Measurements from ENCODE around the gene NOC3L. TPM values are rescaled to one million over a fixed set of nuclear protein-coding genes. Genes with fewer than 3 reads are reported as not detected.

Gene NOC3L
- total RNA-seq, 2 donors from 2014 or later, result 18.8 to 22.2 TPM

DNA sequence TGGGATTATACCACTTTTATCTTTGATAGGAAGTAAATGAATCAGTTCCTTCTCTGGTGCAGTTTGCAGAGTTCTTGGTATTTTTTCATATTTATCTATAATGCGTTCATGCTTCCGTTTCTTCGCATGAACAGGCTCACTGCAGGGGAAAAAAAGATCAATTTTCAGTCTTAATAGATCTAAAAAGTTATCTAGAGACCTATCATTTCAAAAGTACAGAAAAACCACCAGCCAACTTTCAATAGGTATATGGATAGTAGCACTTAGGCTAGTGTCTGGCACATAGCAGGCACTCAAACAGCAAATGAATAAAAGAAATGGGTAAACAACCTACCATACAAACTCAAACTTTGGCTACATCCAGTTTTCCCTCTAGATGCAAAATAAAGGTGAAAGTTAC lies 5.5 kb downstream of the NOC3L start:
- H3K9me3 Mint-ChIP-seq, result no peaks in the 10 kb centered on the region
- TF ChIP-seq, protein P1, sequence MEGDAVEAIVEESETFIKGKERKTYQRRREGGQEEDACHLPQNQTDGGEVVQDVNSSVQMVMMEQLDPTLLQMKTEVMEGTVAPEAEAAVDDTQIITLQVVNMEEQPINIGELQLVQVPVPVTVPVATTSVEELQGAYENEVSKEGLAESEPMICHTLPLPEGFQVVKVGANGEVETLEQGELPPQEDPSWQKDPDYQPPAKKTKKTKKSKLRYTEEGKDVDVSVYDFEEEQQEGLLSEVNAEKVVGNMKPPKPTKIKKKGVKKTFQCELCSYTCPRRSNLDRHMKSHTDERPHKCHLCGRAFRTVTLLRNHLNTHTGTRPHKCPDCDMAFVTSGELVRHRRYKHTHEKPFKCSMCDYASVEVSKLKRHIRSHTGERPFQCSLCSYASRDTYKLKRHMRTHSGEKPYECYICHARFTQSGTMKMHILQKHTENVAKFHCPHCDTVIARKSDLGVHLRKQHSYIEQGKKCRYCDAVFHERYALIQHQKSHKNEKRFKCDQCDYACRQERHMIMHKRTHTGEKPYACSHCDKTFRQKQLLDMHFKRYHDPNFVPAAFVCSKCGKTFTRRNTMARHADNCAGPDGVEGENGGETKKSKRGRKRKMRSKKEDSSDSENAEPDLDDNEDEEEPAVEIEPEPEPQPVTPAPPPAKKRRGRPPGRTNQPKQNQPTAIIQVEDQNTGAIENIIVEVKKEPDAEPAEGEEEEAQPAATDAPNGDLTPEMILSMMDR (conservative IDR thresholded peaks at IDR 0.05), result no peak
- no peak overlapping the region for H3K4me3 Mint-ChIP-seq
- Histone ChIP-seq H3K9ac (ENCODE audit: extremely low read depth, low read length, poor library complexity, severe bottlenecking) (no peak overlapping the region), H3K4me3 (ENCODE audit: low read length) (no peak overlapping the region), H3K27ac (ENCODE audit: low read depth, low read length) (no peak overlapping the region), H3K4me1 (ENCODE audit: control insufficient read depth, insufficient read depth, low read length) (no peaks in the 10 kb centered on the region), H3K36me3 (ENCODE audit: control insufficient read depth, insufficient read depth, low read length) (peaks cover 79% of the 10 kb centered on the region), H3K9me3 (ENCODE audit: control insufficient read depth, low read length) (no peaks in the 10 kb centered on the region), H3K27me3 (ENCODE audit: control insufficient read depth, insufficient read depth, low read length, poor library complexity, severe bottlenecking) (no peaks in the 10 kb centered on the region)
- peaks cover 56% of the 10 kb centered on the region for H3K36me3 Mint-ChIP-seq (ENCODE audit: low read depth)
- WGBS, 2 experiments (ENCODE audit: insufficient coverage in 1 of 2, insufficient read length in 1 of 2), result 94 to 95% methylated on average over 3 of the region's 3 CpGs
- H3K27me3 Mint-ChIP-seq (ENCODE audit: insufficient read depth), result no peaks in the 10 kb centered on the region
- no peak overlapping the region for H3K27ac Mint-ChIP-seq
- peaks cover 6% of the 10 kb centered on the region for H3K4me1 Mint-ChIP-seq
- no peak for DNase-seq

DNA sequence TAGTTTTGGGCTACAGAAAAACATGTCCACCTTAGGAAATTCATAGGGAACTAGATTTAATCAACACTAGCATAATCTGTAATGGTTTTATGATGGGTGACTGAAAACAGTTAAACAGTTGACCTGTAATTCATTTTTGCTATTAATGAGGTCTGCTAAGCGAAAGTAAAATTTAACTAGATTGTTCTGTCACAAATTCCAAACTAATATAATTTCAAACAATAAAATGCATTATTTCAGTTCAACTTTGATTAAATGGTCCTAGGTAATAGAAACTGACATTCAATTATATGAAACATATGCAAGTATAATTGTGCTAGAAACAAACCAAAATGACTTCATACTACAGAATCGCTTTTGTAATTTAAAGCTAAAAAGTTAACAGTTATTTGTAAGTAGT lies 6.9 kb downstream of the NOC3L start:
- Mint-ChIP-seq H3K4me1 (no peaks in the 10 kb centered on the region), H3K27ac (no peak overlapping the region), H3K36me3 (ENCODE audit: low read depth) (peaks cover 61% of the 10 kb centered on the region), H3K9me3 (no peaks in the 10 kb centered on the region), H3K4me3 (no peak overlapping the region), H3K27me3 (ENCODE audit: insufficient read depth) (no peaks in the 10 kb centered on the region)
- H3K27me3 ChIP-seq (ENCODE audit: control insufficient read depth, insufficient read depth, low read length, poor library complexity, severe bottlenecking), result no peaks in the 10 kb centered on the region
- peaks cover 87% of the 10 kb centered on the region for H3K36me3 ChIP-seq (ENCODE audit: control insufficient read depth, insufficient read depth, low read length)
- no peak overlapping the region for H3K27ac ChIP-seq (ENCODE audit: low read depth, low read length)
- no peak overlapping the region for H3K4me3 ChIP-seq (ENCODE audit: low read length)
- TF ChIP-seq, protein P1 (conservative IDR thresholded peaks at IDR 0.05), result no peak
- H3K4me1 ChIP-seq (ENCODE audit: control insufficient read depth, insufficient read depth, low read length), result no peaks in the 10 kb centered on the region
- WGBS, 2 experiments (ENCODE audit: insufficient coverage in 1 of 2, insufficient read length in 1 of 2), result no CpG with 5 or more reads among the region's 2 CpGs
- DNase-seq, result no peak
- H3K9me3 ChIP-seq (ENCODE audit: control insufficient read depth, low read length), result no peaks in the 10 kb centered on the region
- H3K9ac ChIP-seq (ENCODE audit: extremely low read depth, low read length, poor library complexity, severe bottlenecking), result no peak overlapping the region

GRCh38 chr10:94353336-94353735 lies 9.4 kb downstream of the NOC3L start:
- H3K27ac ChIP-seq (ENCODE audit: low read depth, low read length), result no peak overlapping the region
- H3K9ac ChIP-seq (ENCODE audit: extremely low read depth, low read length, poor library complexity, severe bottlenecking), result no peak overlapping the region
- H3K36me3 ChIP-seq (ENCODE audit: control insufficient read depth, insufficient read depth, low read length), result peaks cover 89% of the 10 kb centered on the region
- Mint-ChIP-seq H3K27me3 (ENCODE audit: insufficient read depth) (no peaks in the 10 kb centered on the region), H3K27ac (no peak overlapping the region), H3K9me3 (no peaks in the 10 kb centered on the region), H3K36me3 (ENCODE audit: low read depth) (peaks cover 54% of the 10 kb centered on the region), H3K4me3 (no peak overlapping the region), H3K4me1 (no peaks in the 10 kb centered on the region)
- TF ChIP-seq, protein P1 (conservative IDR thresholded peaks at IDR 0.05), result no peak
- 93 to 100% methylated on average over 2 to 3 of the region's 3 CpGs for WGBS, 2 experiments (ENCODE audit: insufficient coverage in 1 of 2, insufficient read length in 1 of 2)
- no peaks in the 10 kb centered on the region for H3K9me3 ChIP-seq (ENCODE audit: control insufficient read depth, low read length)
- H3K27me3 ChIP-seq (ENCODE audit: control insufficient read depth, insufficient read depth, low read length, poor library complexity, severe bottlenecking), result no peaks in the 10 kb centered on the region
- no peaks in the 10 kb centered on the region for H3K4me1 ChIP-seq (ENCODE audit: control insufficient read depth, insufficient read depth, low read length)
- no peak for DNase-seq
- no peak overlapping the region for H3K4me3 ChIP-seq (ENCODE audit: low read length)
